ENCODE data around the gene SLIT2.

- TF ChIP-seq CTCF (IDR thresholded peaks at IDR 0.05; ENCODE audit: insufficient read depth, low read depth, low read length) (no peak), EZH2 (IDR thresholded peaks at IDR 0.05; ENCODE audit: insufficient read depth, low read length) (no peak)
These were observed 10.5 kb downstream of the SLIT2 start for GRCh38 chr4:20262221-20262620.
